ENCODE results near the gene FBXL7.
A peak's percentile ranks its signal among the peaks of the same experiment; 100 is the strongest.

FBXL7 gene

GRCh38 chr5:15655683-15656082 lies 155.7 kb downstream of the FBXL7 start:
- H3K4me3 ChIP-seq (replicated peaks; ENCODE audit: low read depth, low read length) = no peak overlapping the region
- no peak for DNase-seq (ENCODE audit: extremely low read depth, low read depth)
- TF ChIP-seq CTCF (IDR thresholded peaks at IDR 0.05; ENCODE audit: low read depth, low read length, missing control alignments) = no peak

GRCh38 chr5:15664961-15665360 lies 165.0 kb downstream of the FBXL7 start:
- no peak overlapping the region for H3K4me3 ChIP-seq (replicated peaks; ENCODE audit: low read depth, low read length)
- peak; percentile 30 for DNase-seq (ENCODE audit: extremely low read depth, low read depth)
- no peak for TF ChIP-seq CTCF (IDR thresholded peaks at IDR 0.05; ENCODE audit: low read depth, low read length, missing control alignments)

GRCh38 chr5:15669826-15670225 lies 169.8 kb downstream of the FBXL7 start:
- DNase-seq (ENCODE audit: extremely low read depth, low read depth) = no peak
- no peak for TF ChIP-seq CTCF (IDR thresholded peaks at IDR 0.05; ENCODE audit: low read depth, low read length, missing control alignments)

GRCh38 chr5:15674716-15675115 lies 174.7 kb downstream of the FBXL7 start:
- DNase-seq (ENCODE audit: extremely low read depth, low read depth) = no peak
- no peak overlapping the region for H3K4me3 ChIP-seq (replicated peaks; ENCODE audit: low read depth, low read length)
- no peak for TF ChIP-seq CTCF (IDR thresholded peaks at IDR 0.05; ENCODE audit: low read depth, low read length, missing control alignments)

More at GRCh38 chr5:15669826-15670225, 169.8 kb downstream of the FBXL7 start:
- H3K4me3 ChIP-seq (replicated peaks; ENCODE audit: low read depth, low read length) = no peak overlapping the region

- no peak for TF ChIP-seq CTCF (IDR thresholded peaks at IDR 0.05; ENCODE audit: low read depth, low read length, missing control alignments)
- H3K4me3 ChIP-seq (replicated peaks; ENCODE audit: low read depth, low read length) = no peak overlapping the region
- DNase-seq (ENCODE audit: extremely low read depth, low read depth) = no peak
These were observed 176.6 kb downstream of the FBXL7 start for GRCh38 chr5:15676591-15676990.

GRCh38 chr5:15679161-15679560 lies 179.2 kb downstream of the FBXL7 start:
- no peak for DNase-seq (ENCODE audit: extremely low read depth, low read depth)
- TF ChIP-seq CTCF (IDR thresholded peaks at IDR 0.05; ENCODE audit: low read depth, low read length, missing control alignments) = no peak
- H3K4me3 ChIP-seq (replicated peaks; ENCODE audit: low read depth, low read length) = no peak overlapping the region

DNA sequence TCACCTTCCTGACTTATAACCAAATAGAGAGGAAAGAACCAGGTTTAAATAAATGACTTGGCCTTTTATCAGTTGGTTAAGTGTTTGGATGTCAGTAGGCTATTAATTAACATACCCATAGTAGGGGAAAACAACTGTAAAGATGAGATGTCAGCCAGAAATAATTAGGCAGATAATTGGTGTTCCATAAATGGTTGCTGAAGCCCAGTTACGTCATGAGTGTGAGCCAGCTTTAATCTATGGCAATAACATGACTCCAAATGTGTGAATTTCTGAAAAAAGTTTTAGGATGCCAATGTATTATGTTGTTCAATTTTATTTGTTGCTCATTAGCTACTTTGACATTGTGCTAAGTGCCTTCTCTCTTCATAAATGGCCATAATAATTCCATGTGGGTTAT lies 180.5 kb downstream of the FBXL7 start:
- no peak for DNase-seq (ENCODE audit: extremely low read depth, low read depth)

More for the DNA sequence above, 180.5 kb downstream of the FBXL7 start:
- TF ChIP-seq CTCF (IDR thresholded peaks at IDR 0.05; ENCODE audit: low read depth, low read length, missing control alignments) = no peak
- H3K4me3 ChIP-seq (replicated peaks; ENCODE audit: low read depth, low read length) = no peak overlapping the region
